AG04450 (cell line): Measurements from ENCODE around the gene YTHDC2. TPM values are rescaled to one million over a fixed set of nuclear protein-coding genes. Genes with fewer than 3 reads are reported as not detected.

Experiments used
- CTCF ChIA-PET: fragments of 300-600, 350-600 bp; formaldehyde crosslinking; extraction: SDS; loops from one replicate; lab custom pipeline; 2022; ENCODE audit warnings: antibody characterized with exemption, inconsistent platforms; lab: Charles Lee
- POLR2A ChIA-PET: fragments of 350-600 bp; formaldehyde crosslinking; extraction: SDS; loops from one replicate; lab custom pipeline; 2021; ENCODE audit warnings: antibody characterized with exemption, inconsistent platforms; lab: Yijun Ruan, JAX
- DNase-seq: peaks from one replicate; pipeline ENCODE4 v3.0.0-alpha.2; 2011; ENCODE audit warnings: low read depth, low spot score
- H3K27ac ChIP-seq: one replicate; pipeline ENCODE4 v1.5.1; 2012; ENCODE audit warnings: low read depth, low read length, control low read depth
- H3K27me3 ChIP-seq: one replicate; pipeline ENCODE4 v1.6.0; 2012; ENCODE audit warnings: low read length; ENCODE audit not compliant: control insufficient read depth, insufficient read depth
- H3K4me3 ChIP-seq: 2 replicates; pipeline ENCODE4 v1.5.1; 2011; ENCODE audit warnings: mild to moderate bottlenecking, low read depth, low read length, control low read depth
- H3K9me3 ChIP-seq: 2 replicates; pipeline ENCODE4 v1.5.1; 2012; ENCODE audit warnings: low read length; ENCODE audit not compliant: control insufficient read depth, insufficient read depth
- CTCF ChIP-seq: IDR thresholded peaks from 2 replicates; pipeline ENCODE4 v1.5.1; 2011; ENCODE audit warnings: low read depth, low read length, control low read depth, inconsistent platforms
- polyA plus RNA-seq: library from polyadenylated mRNA; depleted of rRNA; stranded (reverse); fragments of >200 nt; gene quantifications from 2 replicates; pipeline ENCODE4 v1.2.3, GENCODE V29; 2011

YTHDC2 gene
- polyA plus RNA-seq, 1 experiment, result 10.7 TPM

GRCh38 chr5:113512341-113512740 is 1.2 kb upstream of the YTHDC2 start:
- CTCF ChIA-PET, result interaction anchor here (0.6 to 5.5 kb wide), 7 partner anchors 25 to 516 kb away, joined by 3 to 74 read pairs (median 5); no protein-coding TSS in a partner anchor

GRCh38 chr5:113514289-113514635 is 768 bp downstream of the YTHDC2 start:
- Histone ChIP-seq H3K27ac (no peak overlapping the region), H3K9me3 (no peaks in the 10 kb centered on the region; the same call in 1 of the 2 replicates), H3K4me3 (peak overlapping the region; percentile 81), H3K27me3 (no peaks in the 10 kb centered on the region)
- DNase-seq, result no peak
- ChIA-PET POLR2A (no interaction called here), CTCF (interaction anchor here (1.0 to 3.5 kb wide), 5 partner anchors 92 to 593 kb away, joined by 3 to 19 read pairs (median 4); partner anchors contain the start of gene REEP5)
- TF ChIP-seq CTCF, result no peak

More at GRCh38 chr5:113512341-113512740, 1.2 kb upstream of the YTHDC2 start:
- no peaks in the 10 kb centered on the region for H3K27me3 ChIP-seq
- H3K9me3 ChIP-seq, result no peaks in the 10 kb centered on the region; the same call in 1 of the 2 replicates
- no peak overlapping the region for H3K27ac ChIP-seq
- TF ChIP-seq CTCF, result no peak
- DNase-seq, result no peak
- POLR2A ChIA-PET, result no interaction called here
- H3K4me3 ChIP-seq, result no peak overlapping the region

- Histone ChIP-seq H3K27ac (no peak overlapping the region), H3K4me3 (no peak overlapping the region), H3K27me3 (no peaks in the 10 kb centered on the region), H3K9me3 (no peaks in the 10 kb centered on the region)
- no peak for TF ChIP-seq CTCF
- ChIA-PET POLR2A (no interaction called here), CTCF (no interaction called here)
- DNase-seq, result no peak
Measured at GRCh38 chr5:113518884-113519283, 5.4 kb downstream of the YTHDC2 start.

GRCh38 chr5:113519412-113519811 is 5.9 kb downstream of the YTHDC2 start:
- ChIA-PET POLR2A (no interaction called here), CTCF (no interaction called here)
- no peak for TF ChIP-seq CTCF
- no peak overlapping the region for H3K27ac ChIP-seq
- DNase-seq, result no peak
- no peaks in the 10 kb centered on the region for H3K27me3 ChIP-seq
- H3K9me3 ChIP-seq, result no peaks in the 10 kb centered on the region
- H3K4me3 ChIP-seq, result no peak overlapping the region

- DNase-seq, result no peak
- TF ChIP-seq CTCF, result no peak
- Histone ChIP-seq H3K27me3 (no peaks in the 10 kb centered on the region), H3K9me3 (no peaks in the 10 kb centered on the region), H3K4me3 (no peak overlapping the region), H3K27ac (no peak overlapping the region)
- POLR2A ChIA-PET, result no interaction called here
- CTCF ChIA-PET, result interaction anchor here (1.0 kb wide), 1 partner anchor 141 kb away, joined by 3 read pairs; no protein-coding TSS in a partner anchor
Measured at GRCh38 chr5:113520429-113520828, 6.9 kb downstream of the YTHDC2 start.
